Fibroblast of lung (primary cell): ENCODE data around the gene THSD7A. TPM values are rescaled to one million over a fixed set of nuclear protein-coding genes. Genes with fewer than 3 reads are reported as not detected.

Experiments used
- DNase-seq, 2 donors: peaks; one replicate each; pipeline versions ENCODE4 v3.0.0 to v3.0.0-alpha.2; 2010; ENCODE audit warnings: low read depth in 2 of 2
- H2AFZ ChIP-seq: 2 replicates; pipeline ENCODE4 v1.5.1; 2012; ENCODE audit warnings: low read length, control low read depth, inconsistent platforms
- H3K27ac ChIP-seq: 2 replicates; pipeline ENCODE4 v1.5.1; 2011; ENCODE audit warnings: low read length, control low read depth; ENCODE audit not compliant: insufficient read depth
- H3K27me3 ChIP-seq: 2 replicates; pipeline ENCODE4 v1.5.1; 2011; ENCODE audit warnings: mild to moderate bottlenecking, low read length; ENCODE audit not compliant: control insufficient read depth, insufficient read depth
- H3K36me3 ChIP-seq: 2 replicates; pipeline ENCODE4 v1.5.1; 2011; ENCODE audit warnings: low read length; ENCODE audit not compliant: control insufficient read depth, insufficient read depth
- H3K4me1 ChIP-seq: 2 replicates; pipeline ENCODE4 v1.5.1; 2011; ENCODE audit warnings: low read length; ENCODE audit not compliant: control insufficient read depth, insufficient read depth; ENCODE audit errors: extremely low read depth
- H3K4me2 ChIP-seq: 2 replicates; pipeline ENCODE4 v1.5.1; 2011; ENCODE audit warnings: low read length, control low read depth; ENCODE audit not compliant: insufficient read depth; ENCODE audit errors: extremely low read depth
- H3K4me3 ChIP-seq, 4 experiments: fragments of 200-600 bp in 1 of 4; sonication (generic) in 1 of 4; replicated peaks in 1 of 4; 2 replicates each; pipeline ENCODE4 v1.5.1; 2011 to 2016; ENCODE audit warnings: low read length in 4 of 4, low read depth in 3 of 4, mild to moderate bottlenecking in 3 of 4, control low read depth in 2 of 4, inconsistent platforms in 1 of 4, mixed read lengths in 1 of 4; ENCODE audit not compliant: insufficient read depth in 1 of 4; ENCODE audit errors: control extremely low read depth in 1 of 4
- H3K79me2 ChIP-seq: 2 replicates; pipeline ENCODE4 v1.5.1; 2012; ENCODE audit warnings: mild to moderate bottlenecking, low read length, inconsistent platforms; ENCODE audit not compliant: control insufficient read depth, insufficient read depth
- H3K9ac ChIP-seq: 2 replicates; pipeline ENCODE4 v1.5.1; 2011; ENCODE audit warnings: mild to moderate bottlenecking, low read length, control low read depth; ENCODE audit not compliant: insufficient read depth
- H3K9me3 ChIP-seq: 2 replicates; pipeline ENCODE4 v1.5.1; 2012; ENCODE audit warnings: low read depth, low read length; ENCODE audit not compliant: control insufficient read depth, insufficient read depth
- H4K20me1 ChIP-seq: 2 replicates; pipeline ENCODE4 v1.5.1; 2011; ENCODE audit warnings: low read length; ENCODE audit not compliant: control insufficient read depth, insufficient read depth; ENCODE audit errors: extremely low read depth
- EZH2 ChIP-seq: IDR thresholded peaks from 2 replicates; pipeline ENCODE4 v1.5.1; 2012; ENCODE audit warnings: low read length, control low read depth, mild to moderate bottlenecking; ENCODE audit errors: missing control alignments
- polyA plus RNA-seq, 2 donors: library from polyadenylated mRNA; depleted of rRNA in 1 of 2; stranded (reverse) in 1 of 2; unstranded in 1 of 2; fragments of >200 nt; gene quantifications; 2 replicates each; pipeline ENCODE4 v1.2.1, GENCODE V29; 2011 to 2012; ENCODE audit warnings: missing spikeins in 1 of 2
- total RNA-seq: library from RNA; depleted of rRNA; stranded (reverse); fragments of >200 nt; gene quantifications from 2 replicates; pipeline ENCODE4 v1.2.1, GENCODE V29; 2014
- TF ChIP-seq, protein P1 (sequence below), 2 donors: IDR thresholded peaks in 1 of 2; conservative IDR thresholded peaks in 1 of 2; 1 replicate in 1 of 2; 2 replicates in 1 of 2; pipeline ENCODE4 v1.5.1; 2011 to 2012; ENCODE audit warnings: low read length in 2 of 2, control low read depth in 1 of 2, inconsistent platforms in 1 of 2, low read depth in 1 of 2, mild to moderate bottlenecking in 1 of 2

The THSD7A gene
- total and polyA plus RNA-seq, 2 donors (not counting 1 experiment from before 2014, with no cell fraction given), result 0.02 to 0.83 TPM

DNA sequence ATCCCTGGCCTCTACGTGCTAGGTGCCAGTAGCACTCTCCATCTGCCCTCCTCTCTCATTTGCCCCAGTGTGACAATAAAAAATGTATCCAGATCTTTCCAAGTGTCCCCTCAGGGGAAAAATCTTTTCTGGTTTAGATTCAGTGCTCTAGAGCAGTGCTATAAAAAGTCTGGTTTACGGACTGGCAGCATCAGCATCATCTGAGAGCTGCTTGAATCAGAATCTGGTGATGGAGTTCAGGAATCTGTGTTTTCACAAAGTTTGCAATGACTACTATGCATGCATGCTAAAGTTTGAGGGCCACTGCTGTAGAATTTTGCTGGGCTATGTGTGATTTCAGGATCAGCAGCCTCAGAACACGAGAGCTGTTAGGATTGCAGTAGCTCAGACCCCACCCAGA lies 501.8 kb downstream of the THSD7A start:
- no peaks in the 10 kb centered on the region for H3K27me3 ChIP-seq
- H3K9me3 ChIP-seq, result no peaks in the 10 kb centered on the region
- no peak overlapping the region for H2AFZ ChIP-seq
- H3K4me1 ChIP-seq, result no peaks in the 10 kb centered on the region
- no peak overlapping the region for H3K4me3 ChIP-seq
- no peaks in the 10 kb centered on the region for H4K20me1 ChIP-seq
- H3K36me3 ChIP-seq, result no peaks in the 10 kb centered on the region
- H3K27ac ChIP-seq, result no peak overlapping the region
- no peak for TF ChIP-seq EZH2
- TF ChIP-seq, protein P1, sequence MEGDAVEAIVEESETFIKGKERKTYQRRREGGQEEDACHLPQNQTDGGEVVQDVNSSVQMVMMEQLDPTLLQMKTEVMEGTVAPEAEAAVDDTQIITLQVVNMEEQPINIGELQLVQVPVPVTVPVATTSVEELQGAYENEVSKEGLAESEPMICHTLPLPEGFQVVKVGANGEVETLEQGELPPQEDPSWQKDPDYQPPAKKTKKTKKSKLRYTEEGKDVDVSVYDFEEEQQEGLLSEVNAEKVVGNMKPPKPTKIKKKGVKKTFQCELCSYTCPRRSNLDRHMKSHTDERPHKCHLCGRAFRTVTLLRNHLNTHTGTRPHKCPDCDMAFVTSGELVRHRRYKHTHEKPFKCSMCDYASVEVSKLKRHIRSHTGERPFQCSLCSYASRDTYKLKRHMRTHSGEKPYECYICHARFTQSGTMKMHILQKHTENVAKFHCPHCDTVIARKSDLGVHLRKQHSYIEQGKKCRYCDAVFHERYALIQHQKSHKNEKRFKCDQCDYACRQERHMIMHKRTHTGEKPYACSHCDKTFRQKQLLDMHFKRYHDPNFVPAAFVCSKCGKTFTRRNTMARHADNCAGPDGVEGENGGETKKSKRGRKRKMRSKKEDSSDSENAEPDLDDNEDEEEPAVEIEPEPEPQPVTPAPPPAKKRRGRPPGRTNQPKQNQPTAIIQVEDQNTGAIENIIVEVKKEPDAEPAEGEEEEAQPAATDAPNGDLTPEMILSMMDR (conservative IDR thresholded peaks at IDR 0.05 in 1 of 2, IDR thresholded peaks at IDR 0.05 in 1 of 2; ENCODE audit: low read depth in 1 of 2, low read length in 2 of 2), result no peak
- DNase-seq, result no peak
- no peaks in the 10 kb centered on the region for H3K79me2 ChIP-seq
- H3K4me2 ChIP-seq, result no peak overlapping the region
- no peak overlapping the region for H3K9ac ChIP-seq

- no peaks in the 10 kb centered on the region for H3K79me2 ChIP-seq
- H3K4me2 ChIP-seq, result no peak overlapping the region
- no peak overlapping the region for H3K9ac ChIP-seq
- DNase-seq, result no peak
- TF ChIP-seq EZH2, result no peak
- TF ChIP-seq, protein P1 (conservative IDR thresholded peaks at IDR 0.05 in 1 of 2, IDR thresholded peaks at IDR 0.05 in 1 of 2; ENCODE audit: low read depth in 1 of 2, low read length in 2 of 2), result no peak
- no peaks in the 10 kb centered on the region for H3K4me1 ChIP-seq
- H2AFZ ChIP-seq, result no peak overlapping the region
- H4K20me1 ChIP-seq, result no peaks in the 10 kb centered on the region
- no peaks in the 10 kb centered on the region for H3K36me3 ChIP-seq
- H3K9me3 ChIP-seq, result no peaks in the 10 kb centered on the region
- H3K27ac ChIP-seq, result no peak overlapping the region
- no peak overlapping the region for H3K4me3 ChIP-seq
- no peaks in the 10 kb centered on the region for H3K27me3 ChIP-seq
Measured at GRCh38 chr7:11329626-11330025, 502.4 kb downstream of the THSD7A start.

GRCh38 chr7:11328309-11328708 lies 503.7 kb downstream of the THSD7A start:
- H3K79me2 ChIP-seq, result no peaks in the 10 kb centered on the region

More at GRCh38 chr7:11328309-11328708, 503.7 kb downstream of the THSD7A start:
- DNase-seq, result peak in 1 of 2 donors; percentile 39
- Histone ChIP-seq H3K9me3 (no peaks in the 10 kb centered on the region), H3K36me3 (no peaks in the 10 kb centered on the region), H3K27me3 (no peaks in the 10 kb centered on the region), H3K4me1 (no peaks in the 10 kb centered on the region), H3K9ac (no peak overlapping the region), H2AFZ (no peak overlapping the region), H4K20me1 (no peaks in the 10 kb centered on the region), H3K4me3 (no peak overlapping the region), H3K4me2 (no peak overlapping the region), H3K27ac (no peak overlapping the region)
- no peak for TF ChIP-seq EZH2
- TF ChIP-seq, protein P1 (conservative IDR thresholded peaks at IDR 0.05 in 1 of 2, IDR thresholded peaks at IDR 0.05 in 1 of 2; ENCODE audit: low read depth in 1 of 2, low read length in 2 of 2), result no peak
